ENCODE measurements around the gene HOOK2. TPM values are rescaled to one million over a fixed set of nuclear protein-coding genes. Genes with fewer than 3 reads are reported as not detected.

Gene HOOK2
- total and polyA plus RNA-seq, 2 of the 4 experiments (the other 2 are of a cell fraction), result 7.5 to 21.6 TPM

GRCh38 chr19:12773571-12773970, 1.8 kb downstream of the HOOK2 start:
- BruUV-seq (replicated peaks), result no TSS peak
- H3K56ac ChIP-seq (ENCODE audit: extremely low read depth, insufficient read depth, low read length), result no peak overlapping the region
- WGBS, 2 experiments (ENCODE audit: extremely low coverage in 2 of 2, insufficient read length in 1 of 2), result 100% methylated on average over 2 of the region's 2 CpGs; no CpG with 5 or more reads in 1 of the 2 experiments
- no peak overlapping the region for H2BK5ac ChIP-seq (ENCODE audit: low read depth, low read length, poor library complexity, severe bottlenecking)
- H4K8ac ChIP-seq (ENCODE audit: low read depth in 2 of 2, low read length in 2 of 2), result no peak overlapping the region
- ATAC-seq (ENCODE audit: low read depth) (no peak), DNase-seq (peak; percentile 35)
- H3K36me3 ChIP-seq (ENCODE audit: control insufficient read depth, insufficient read depth, low read length), result no peaks in the 10 kb centered on the region; the same call in 1 of the 2 replicates
- intact Hi-C loops (cut with micrococcal nuclease) (no loop called here), in situ Hi-C loops (cut with MboI; ENCODE audit: low sequenced_read_pairs) (loop anchor here (5.0 kb wide), 1 partner anchor 64 kb away; the partner anchor contains the start of gene MAST1), dilution Hi-C loops (cut with HindIII; ENCODE audit: low sequenced_read_pairs, unreplicated experiment) (no loop called here)
- H2AK5ac ChIP-seq (ENCODE audit: low read depth, low read length), result no peak overlapping the region
- ChIA-PET CTCF (interaction anchor here (1.3 to 1.5 kb wide), 2 partner anchors 7 to 20 kb away, joined by 3 read pairs; no protein-coding TSS in a partner anchor), POLR2A (ENCODE audit: unreplicated experiment) (no interaction called here)
- peak overlapping the region; percentile 39 for H2AK9ac ChIP-seq (replicated peaks; ENCODE audit: low read depth, low read length, poor library complexity)
- TF ChIP-seq RFX5 (IDR thresholded peaks at IDR 0.05; ENCODE audit: low read depth, low read length) (no peak), SMC3 (IDR thresholded peaks at IDR 0.05; ENCODE audit: low read depth, low read length) (peak; percentile 31; the same call in 1 of the 2 replicates), CTCF (conservative IDR thresholded peaks at IDR 0.05; ENCODE audit: low read depth, low read length) (peak; percentile 39), RCOR1 (IDR thresholded peaks at IDR 0.05; ENCODE audit: insufficient replicate concordance, low read length) (no peak), RAD21 (IDR thresholded peaks at IDR 0.05; ENCODE audit: low read length) (peak; percentile 33), MAFK (IDR thresholded peaks at IDR 0.05; ENCODE audit: low read depth, low read length) (no peak), CEBPB (IDR thresholded peaks at IDR 0.05; ENCODE audit: low read depth, low read length) (no peak)
- H3K27ac ChIP-seq (ENCODE audit: insufficient read depth, low read length), result no peak overlapping the region
- no peak overlapping the region for H2BK120ac ChIP-seq (ENCODE audit: low read depth, low read length)
- H3K18ac ChIP-seq (ENCODE audit: low read depth, low read length), result no peak overlapping the region
- no peak overlapping the region for H3K4ac ChIP-seq (ENCODE audit: low read depth, low read length)
- H3K4me3 ChIP-seq (ENCODE audit: insufficient read depth, low read depth, low read length), result no peak overlapping the region
- H3K79me1 ChIP-seq (ENCODE audit: low read depth in 1 of 2, low read length in 2 of 2), result peaks cover 0 to 21% of the 10 kb centered on the region in 2 experiments; a peak in 3 of 4 replicates
- H2AFZ ChIP-seq (replicated peaks; ENCODE audit: low read length, poor library complexity), result no peak overlapping the region
- no peak overlapping the region for H3K14ac ChIP-seq (replicated peaks; ENCODE audit: low read depth, low read length)
- no peak overlapping the region for H3K9ac ChIP-seq (ENCODE audit: low read depth, low read length)
- no peak overlapping the region for H4K5ac ChIP-seq (ENCODE audit: low read depth, low read length)
- H3K4me2 ChIP-seq (ENCODE audit: low read depth, low read length), result no peak overlapping the region
- H3K4me1 ChIP-seq (ENCODE audit: control insufficient read depth, insufficient read depth, low read length), result peaks cover 6% of the 10 kb centered on the region
- H3K27me3 ChIP-seq (ENCODE audit: control insufficient read depth, insufficient read depth, low read length), result no peaks in the 10 kb centered on the region
- H3K23ac ChIP-seq (ENCODE audit: low read depth, low read length), result no peak overlapping the region
- H3K9me3 ChIP-seq (ENCODE audit: control insufficient read depth, insufficient read depth, low read length), result no peaks in the 10 kb centered on the region
- no peak overlapping the region for H2BK20ac ChIP-seq (ENCODE audit: low read depth, low read length)
- H4K20me1 ChIP-seq (ENCODE audit: insufficient read depth, low read length), result no peaks in the 10 kb centered on the region
- no peak overlapping the region for H4K91ac ChIP-seq (ENCODE audit: insufficient read depth, low read depth, low read length)
- H2BK15ac ChIP-seq (ENCODE audit: low read depth, low read length), result no peak overlapping the region
- peaks cover 10% of the 10 kb centered on the region for H3K9me1 ChIP-seq (ENCODE audit: insufficient read depth, low read length)
